Stomach smooth muscle (tissue), 2 donors: ENCODE data around the gene CYP4F12.
"Not testable (repeated sequence)": the region's sequence is repeated elsewhere in the genome, so short reads cannot be mapped to it uniquely, and the experiment has no call there.

ENCODE experiments used
- H3K27ac ChIP-seq: one replicate; pipeline ENCODE4 v1.7.0; 2013; ENCODE audit warnings: mild to moderate bottlenecking, low read length, inconsistent platforms
- H3K27me3 ChIP-seq, 2 donors: one replicate each; pipeline ENCODE4 v1.7.0; 2013; ENCODE audit warnings: low read length in 2 of 2; ENCODE audit not compliant: insufficient read depth in 2 of 2, control insufficient read depth in 1 of 2
- H3K36me3 ChIP-seq, 2 donors: one replicate each; pipeline ENCODE4 v1.7.0; 2013; ENCODE audit warnings: low read length in 2 of 2; ENCODE audit not compliant: control insufficient read depth in 2 of 2, insufficient read depth in 2 of 2
- H3K4me1 ChIP-seq: one replicate; pipeline ENCODE4 v1.7.0; 2013; ENCODE audit warnings: low read length; ENCODE audit not compliant: control insufficient read depth, insufficient read depth
- H3K4me3 ChIP-seq, 2 donors: one replicate each; pipeline ENCODE4 v1.7.0; 2013; ENCODE audit warnings: low read length in 2 of 2
- H3K9ac ChIP-seq, 2 donors: one replicate each; pipeline ENCODE4 v1.7.0; 2013; ENCODE audit warnings: low read length in 2 of 2, mild to moderate bottlenecking in 1 of 2
- H3K9me3 ChIP-seq, 2 donors: one replicate each; pipeline ENCODE4 v1.7.0; 2013; ENCODE audit warnings: low read length in 2 of 2; ENCODE audit not compliant: control insufficient read depth in 2 of 2
- donor health status: healthy.
- donor health status: Pancreatic carcinoma.

Gene CYP4F12

DNA sequence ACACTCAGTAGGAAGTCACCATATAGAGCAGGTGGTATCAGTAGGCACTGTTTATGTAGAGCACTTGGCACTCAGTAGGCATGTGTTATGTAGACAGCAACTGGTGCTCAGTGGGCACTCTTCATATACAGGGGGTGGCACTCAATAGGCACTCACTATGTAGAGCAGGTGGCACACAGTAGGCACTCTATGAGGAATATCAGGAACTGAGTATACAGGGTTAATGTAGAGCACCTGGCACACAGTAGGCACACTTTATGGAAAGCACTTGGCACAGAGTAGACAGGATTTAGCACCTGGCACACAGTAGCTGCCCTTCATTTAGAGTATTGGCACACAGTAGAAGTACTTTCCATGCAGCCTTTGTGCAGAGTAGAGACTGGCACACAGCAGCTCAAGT lies 33.3 kb upstream of the CYP4F12 start:
- Histone ChIP-seq H3K4me1 (peaks cover 4% of the 10 kb centered on the region), H3K4me3 (no peak overlapping the region), H3K27ac (no peak overlapping the region), H3K9ac (no peak overlapping the region), H3K36me3 (no peaks in the 10 kb centered on the region), H3K27me3 (peaks cover 3 to 4% of the 10 kb centered on the region in 2 donors), H3K9me3 (no peaks in the 10 kb centered on the region)

DNA sequence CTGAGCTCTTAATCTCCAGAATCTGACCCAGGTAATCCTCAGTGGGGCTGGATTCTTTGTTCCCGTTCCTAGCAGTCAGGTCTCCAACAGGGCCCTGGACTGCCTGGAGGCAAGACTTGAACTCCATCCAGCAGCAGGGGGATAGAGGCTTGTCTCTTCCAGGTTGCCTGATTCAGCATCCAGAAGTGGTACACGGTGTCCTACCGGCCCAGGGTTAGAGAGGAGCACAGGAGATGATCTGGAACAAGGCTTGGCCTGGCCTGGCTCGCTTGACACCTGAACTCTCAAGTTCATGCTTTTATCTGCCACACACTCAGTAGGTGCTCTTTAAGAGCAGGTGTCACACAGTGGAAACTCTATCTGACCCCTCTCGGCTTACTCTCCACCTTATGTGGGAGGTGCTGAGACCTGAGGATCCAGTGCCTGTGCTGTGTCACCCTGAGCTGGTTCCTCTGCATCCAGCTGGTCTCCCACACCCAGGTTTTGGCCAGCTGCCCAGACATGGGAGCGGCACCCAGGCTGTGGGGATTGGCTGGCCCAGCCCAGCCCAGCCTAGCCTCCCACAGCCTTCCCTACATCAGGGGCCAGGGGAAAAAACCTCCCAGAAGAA lies 32.5 kb upstream of the CYP4F12 start, which contains the start of gene CYP4F3:
TSS of gene CYP4F3 (plus strand) at position 604 of the 610 bp plus-strand sequence. CDS start 519 bp downstream, outside the sequence.
- H3K4me1 ChIP-seq, result peaks cover 4% of the 10 kb centered on the region
- H3K27ac ChIP-seq, result no peak within 1 kb of the TSS
- H3K27me3 ChIP-seq, result peaks cover under 1 to 4% of the 10 kb centered on the region in 2 donors
- no peak within 1 kb of the TSS for H3K4me3 ChIP-seq
- no peaks in the 10 kb centered on the region for H3K9me3 ChIP-seq
- H3K36me3 ChIP-seq, result no peaks in the 10 kb centered on the region
- no peak within 1 kb of the TSS for H3K9ac ChIP-seq

DNA sequence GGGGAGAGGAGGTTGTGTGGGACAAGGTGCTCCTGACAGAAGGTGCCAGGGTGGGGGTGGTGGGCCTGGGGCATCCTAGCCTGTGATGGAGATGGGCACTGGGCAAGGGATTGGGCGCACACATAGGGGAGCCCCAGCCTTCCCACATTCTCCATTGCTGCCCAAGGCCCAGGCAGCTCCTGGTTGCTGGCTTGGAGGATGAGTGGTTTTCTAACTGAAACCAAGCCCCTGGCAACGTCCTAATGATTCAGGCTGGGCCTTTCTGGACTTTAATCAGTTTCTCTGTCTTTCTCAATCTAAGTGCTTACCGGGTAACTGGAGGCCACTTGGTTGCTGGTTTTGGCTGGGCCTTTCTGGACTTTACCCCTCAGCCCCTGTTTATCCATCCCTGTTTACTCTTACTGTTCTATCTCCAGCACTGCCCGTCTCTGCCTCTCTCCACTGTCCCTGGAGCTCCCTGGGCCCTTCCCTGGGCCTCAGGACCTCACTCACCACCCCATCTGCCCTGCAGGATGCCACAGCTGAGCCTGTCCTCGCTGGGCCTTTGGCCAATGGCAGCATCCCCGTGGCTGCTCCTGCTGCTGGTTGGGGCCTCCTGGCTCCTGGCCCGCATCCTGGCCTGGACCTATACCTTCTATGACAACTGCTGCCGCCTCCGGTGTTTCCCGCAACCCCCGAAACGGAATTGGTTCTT lies 31.8 kb upstream of the CYP4F12 start:
- peaks cover 0 to 1% of the 10 kb centered on the region in 2 donors for H3K27me3 ChIP-seq
- peaks cover 0 to 2% of the 10 kb centered on the region in 2 donors for H3K9me3 ChIP-seq
- H3K27ac ChIP-seq, result no peak overlapping the region
- H3K9ac ChIP-seq, result no peak overlapping the region
- no peaks in the 10 kb centered on the region for H3K36me3 ChIP-seq
- H3K4me3 ChIP-seq, result no peak overlapping the region
- H3K4me1 ChIP-seq, result peaks cover 4% of the 10 kb centered on the region

DNA sequence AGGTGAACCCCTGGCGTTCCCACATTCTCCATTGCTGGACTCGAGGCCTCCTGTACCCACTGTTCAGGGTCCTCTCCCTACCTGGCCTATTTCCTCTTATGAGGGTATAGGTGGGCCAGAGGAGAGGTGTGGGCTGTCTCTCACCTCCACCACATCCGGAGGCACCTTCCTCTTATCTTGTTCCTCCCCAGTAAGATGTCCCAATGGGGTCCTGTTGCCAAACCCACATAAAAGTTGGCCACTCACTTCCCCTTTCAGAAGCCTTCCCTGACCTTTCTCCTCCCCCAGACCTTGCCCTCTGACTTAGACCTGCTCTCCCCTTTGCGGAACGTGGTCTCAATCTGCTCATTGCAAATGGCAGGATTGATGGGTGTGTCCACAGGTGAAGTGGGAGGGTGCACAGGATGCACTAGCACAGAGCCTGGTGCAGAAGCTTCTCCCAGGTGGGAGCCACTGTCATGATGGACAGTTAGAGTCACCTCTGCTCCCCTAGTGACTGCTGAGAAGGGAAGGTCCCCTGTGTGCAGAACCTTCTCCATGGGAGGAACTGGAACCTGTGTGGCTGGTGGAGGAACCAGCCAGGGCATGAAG lies 30.9 kb upstream of the CYP4F12 start:
- H3K4me3 ChIP-seq, result no peak overlapping the region
- peaks cover 0 to 5% of the 10 kb centered on the region in 2 donors for H3K27me3 ChIP-seq
- H3K9me3 ChIP-seq, result peaks cover 0 to 2% of the 10 kb centered on the region in 2 donors
- no peak overlapping the region for H3K9ac ChIP-seq
- H3K27ac ChIP-seq, result no peak overlapping the region
- H3K36me3 ChIP-seq, result no peaks in the 10 kb centered on the region
- peaks cover 4% of the 10 kb centered on the region for H3K4me1 ChIP-seq

DNA sequence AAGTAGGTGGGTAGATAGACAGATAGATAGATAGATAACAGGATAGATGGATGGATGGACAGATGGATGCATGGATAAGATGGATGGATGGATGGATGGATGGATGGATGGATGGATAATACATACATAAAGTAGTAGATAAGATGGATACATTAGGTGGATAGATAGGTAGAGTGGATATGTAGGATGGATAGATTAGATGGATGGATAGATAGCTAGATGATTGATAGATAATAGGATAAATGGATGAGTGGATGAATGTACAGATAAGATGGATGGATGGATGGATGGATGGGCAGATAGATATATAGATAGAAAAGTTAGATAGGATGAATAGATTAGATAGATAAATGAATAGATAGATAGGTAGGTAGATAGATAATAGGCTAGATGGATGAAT lies 30.1 kb upstream of the CYP4F12 start:
- Histone ChIP-seq H3K9ac (no peak overlapping the region), H3K27ac (no peak overlapping the region), H3K36me3 (no peaks in the 10 kb centered on the region), H3K27me3 (peaks cover 0 to 5% of the 10 kb centered on the region in 2 donors), H3K4me3 (no peak overlapping the region), H3K9me3 (peaks cover 0 to 2% of the 10 kb centered on the region in 2 donors), H3K4me1 (peaks cover 4% of the 10 kb centered on the region)

DNA sequence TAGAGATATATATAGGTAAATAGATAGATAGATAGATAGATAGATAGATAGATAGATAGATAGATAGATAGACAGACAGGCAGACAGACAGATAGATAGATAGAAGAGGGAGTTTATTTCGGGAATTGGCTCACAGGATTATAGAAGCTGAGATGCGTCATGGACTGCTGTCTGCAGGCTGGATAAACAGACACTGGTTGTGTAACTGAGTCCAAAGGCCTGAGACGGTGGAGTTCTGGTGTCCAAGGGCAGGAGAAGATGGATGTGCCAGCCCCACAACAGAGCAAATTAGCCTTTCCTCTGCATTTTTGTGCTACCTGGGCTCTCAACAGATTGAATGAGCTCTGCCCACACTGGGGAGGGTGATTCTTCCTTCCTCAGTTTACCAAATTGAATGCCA lies 29.5 kb upstream of the CYP4F12 start:
- H3K9ac ChIP-seq, result no peak overlapping the region

DNA sequence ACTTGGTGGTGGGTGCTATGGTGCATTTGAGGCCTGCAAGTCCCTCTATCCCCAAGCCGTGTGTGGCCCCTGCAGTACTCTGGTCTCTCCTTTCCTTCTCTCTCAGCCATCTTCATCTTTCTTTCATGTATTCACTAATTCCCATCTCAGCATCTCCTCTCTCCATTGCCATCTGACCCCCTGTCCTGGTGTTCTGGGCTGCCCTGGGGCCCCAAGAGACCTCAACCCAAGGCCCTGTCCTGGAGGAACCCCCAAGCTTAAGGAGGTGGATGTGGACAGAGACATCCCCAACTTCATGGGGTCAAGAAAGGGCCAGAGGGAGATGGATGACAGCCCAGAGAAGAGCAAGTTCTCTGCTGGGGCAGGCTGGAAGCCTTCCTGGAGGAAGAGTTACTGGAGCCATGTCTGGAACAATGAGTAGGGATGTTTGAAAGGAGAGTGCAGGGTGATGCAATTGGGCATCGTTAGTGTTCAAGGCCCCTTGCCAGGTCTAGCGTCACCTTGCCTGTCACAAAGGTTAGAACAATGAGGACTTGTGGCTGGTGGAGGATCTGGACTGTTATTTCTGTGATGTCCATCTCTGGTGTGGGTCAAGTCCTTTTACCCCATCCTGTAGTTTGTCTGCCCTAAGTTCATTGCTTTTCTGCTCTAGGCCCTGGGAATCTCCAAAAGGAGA lies 28.7 kb upstream of the CYP4F12 start:
- H3K36me3 ChIP-seq, result no peaks in the 10 kb centered on the region
- H3K27ac ChIP-seq, result no peak overlapping the region
- H3K27me3 ChIP-seq, result peaks cover 0 to 5% of the 10 kb centered on the region in 2 donors
- H3K9me3 ChIP-seq, result peaks cover 0 to 2% of the 10 kb centered on the region in 2 donors
- H3K9ac ChIP-seq, result no peak overlapping the region
- H3K4me3 ChIP-seq, result no peak overlapping the region
- peaks cover 4% of the 10 kb centered on the region for H3K4me1 ChIP-seq

More for the DNA sequence above, 29.5 kb upstream of the CYP4F12 start:
- no peak overlapping the region for H3K27ac ChIP-seq
- H3K4me3 ChIP-seq, result no peak overlapping the region
- H3K4me1 ChIP-seq, result peaks cover 4% of the 10 kb centered on the region
- H3K27me3 ChIP-seq, result peaks cover 0 to 5% of the 10 kb centered on the region in 2 donors
- H3K9me3 ChIP-seq, result peaks cover 0 to 2% of the 10 kb centered on the region in 2 donors
- no peaks in the 10 kb centered on the region for H3K36me3 ChIP-seq

DNA sequence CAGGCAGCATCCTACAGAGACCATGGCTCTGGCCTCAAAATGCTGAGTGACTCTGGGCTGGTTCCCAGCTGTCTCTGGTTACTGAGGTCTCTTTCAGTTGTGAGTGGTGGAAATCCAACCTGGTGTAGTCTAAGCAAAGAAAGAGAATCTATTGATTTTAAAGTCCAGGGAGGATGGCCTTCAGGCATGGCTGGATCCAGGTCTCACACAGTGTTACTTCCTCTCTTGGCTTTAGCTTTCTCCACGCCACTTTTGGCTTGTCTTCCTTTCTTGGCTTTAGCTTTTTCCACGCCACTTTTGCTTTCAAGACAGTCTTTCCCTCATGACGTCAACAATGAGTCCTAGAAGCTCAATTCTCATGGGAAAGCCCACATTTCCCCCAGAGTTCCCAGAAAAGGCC lies 28.1 kb upstream of the CYP4F12 start:
- no peak overlapping the region for H3K27ac ChIP-seq
- H3K36me3 ChIP-seq, result no peaks in the 10 kb centered on the region
- no peak overlapping the region for H3K9ac ChIP-seq
- H3K27me3 ChIP-seq, result peaks cover 0 to 5% of the 10 kb centered on the region in 2 donors
- H3K4me3 ChIP-seq, result no peak overlapping the region
- peaks cover 0 to 2% of the 10 kb centered on the region in 2 donors for H3K9me3 ChIP-seq
- peaks cover 4% of the 10 kb centered on the region for H3K4me1 ChIP-seq

DNA sequence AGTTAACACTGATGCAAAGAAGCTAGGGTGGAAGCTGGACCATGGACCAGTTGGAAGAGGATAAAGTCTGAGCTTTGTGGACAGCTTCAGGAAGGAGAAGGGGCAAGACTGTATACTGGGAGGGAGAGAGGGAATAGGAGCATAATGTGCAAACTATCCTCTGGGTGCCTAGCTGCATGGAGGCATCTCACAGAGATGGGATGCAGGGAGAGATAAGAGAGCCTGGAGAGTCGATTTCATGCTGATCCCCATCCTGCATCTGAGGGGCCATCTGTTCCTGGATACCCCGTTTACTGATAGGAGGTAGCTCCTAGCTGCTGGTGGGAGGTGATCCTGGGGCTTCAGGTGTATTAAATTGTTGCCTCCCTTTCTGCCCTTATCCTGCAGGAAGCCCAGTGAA lies 23.4 kb upstream of the CYP4F12 start:
- no peaks in the 10 kb centered on the region for H3K36me3 ChIP-seq
- no peaks in the 10 kb centered on the region for H3K4me1 ChIP-seq
- no peak overlapping the region for H3K9ac ChIP-seq
- peaks cover 0 to 15% of the 10 kb centered on the region in 2 donors for H3K27me3 ChIP-seq
- no peak overlapping the region for H3K4me3 ChIP-seq
- H3K9me3 ChIP-seq, result peaks cover 0 to 2% of the 10 kb centered on the region in 2 donors
- no peak overlapping the region for H3K27ac ChIP-seq

DNA sequence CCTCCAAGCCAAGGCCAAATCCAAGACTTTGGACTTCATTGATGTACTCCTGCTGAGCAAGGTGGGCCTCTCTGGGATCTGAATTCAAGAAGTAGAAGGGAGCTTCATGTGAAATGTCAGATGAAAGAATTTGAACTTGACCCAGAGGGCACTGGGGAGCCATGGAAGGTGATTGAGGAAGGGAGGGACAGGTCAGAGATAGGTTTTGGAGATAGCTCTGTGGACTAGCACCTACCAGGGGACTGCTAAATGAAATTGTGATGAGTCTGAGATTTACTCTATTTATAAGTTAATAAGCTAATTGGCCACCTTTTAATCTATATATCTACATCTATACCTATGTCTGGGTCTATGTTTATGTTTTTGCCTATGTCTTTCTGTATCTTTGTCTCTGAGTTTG lies 22.8 kb upstream of the CYP4F12 start:
- not testable (repeated sequence) for H3K36me3 ChIP-seq, H3K4me1 ChIP-seq, H3K27ac ChIP-seq, H3K4me3 ChIP-seq, H3K9ac ChIP-seq, H3K9me3 ChIP-seq
- peaks cover 0 to 15% of the 10 kb centered on the region in 2 donors for H3K27me3 ChIP-seq
